Glomerular endothelial cell (primary cell): ENCODE data around the gene PCNP. TPM values are rescaled to one million over a fixed set of nuclear protein-coding genes. Genes with fewer than 3 reads are reported as not detected.
"Not testable (repeated sequence)": the region's sequence is repeated elsewhere in the genome, so short reads cannot be mapped to it uniquely, and the experiment has no call there.

Source experiments
- DNase-seq: peaks from one replicate; pipeline ENCODE4 v3.0.0-alpha.2; 2011; ENCODE audit warnings: low read depth, low spot score; ENCODE audit errors: extremely low read depth
- total RNA-seq: library from RNA; depleted of rRNA; stranded (reverse); fragments of >200 nt; gene quantifications from 2 replicates; pipeline ENCODE4 v1.2.3, GENCODE V29; 2015

Gene PCNP
- 59.4 and 71.0 TPM in 2 replicates for total RNA-seq

GRCh38 chr3:101573449-101574387, at the start of gene PCNP:
Gene PCNP, plus strand, starts transcription at chr3:101574180. Its CDS starts 36 bp downstream, at chr3:101574216.
- peak; percentile 98 for DNase-seq

DNA sequence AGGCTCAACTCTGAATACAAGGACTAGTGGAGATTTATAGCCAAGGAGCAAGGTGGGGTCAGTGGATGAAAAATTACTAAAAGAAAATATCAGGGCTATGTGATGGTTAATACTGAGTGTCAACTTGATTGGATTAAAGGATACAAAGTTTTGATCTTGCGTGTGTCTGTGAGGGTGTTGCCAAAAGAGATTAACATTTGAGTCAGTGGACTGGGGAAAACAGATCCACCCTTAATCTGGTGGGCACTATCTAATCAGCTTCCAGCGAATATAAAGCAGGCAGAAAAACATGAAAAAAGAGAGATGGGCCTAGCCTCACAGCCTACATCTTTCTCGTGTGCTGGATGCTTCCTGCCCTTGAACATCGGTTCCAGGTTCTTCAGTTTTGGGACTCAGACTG, 46.5 kb upstream of the PCNP start:
- no peak for DNase-seq

GRCh38 chr3:101527906-101528305, 46.1 kb upstream of the PCNP start:
- no peak for DNase-seq

- DNase-seq: no peak
Measured at GRCh38 chr3:101529816-101530685, 43.9 kb upstream of the PCNP start.

DNA sequence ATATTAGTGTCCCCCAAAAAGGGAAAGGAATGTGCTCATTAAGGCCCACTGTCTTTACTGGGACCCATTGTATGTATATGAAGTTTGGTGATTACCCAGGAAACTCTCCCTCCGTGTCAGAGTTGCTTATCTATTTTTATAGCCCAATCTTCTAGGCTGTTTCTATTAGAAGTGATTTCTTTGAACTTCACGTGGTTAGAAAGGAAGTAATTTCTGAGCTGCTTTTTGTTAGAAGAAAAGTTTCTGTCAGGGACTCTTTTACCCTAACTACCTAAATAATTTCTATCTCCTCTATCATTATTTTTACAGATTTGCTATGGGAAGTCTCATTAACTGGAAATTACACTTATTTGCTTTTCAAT, 43.3 kb upstream of the PCNP start:
- no peak for DNase-seq

DNA sequence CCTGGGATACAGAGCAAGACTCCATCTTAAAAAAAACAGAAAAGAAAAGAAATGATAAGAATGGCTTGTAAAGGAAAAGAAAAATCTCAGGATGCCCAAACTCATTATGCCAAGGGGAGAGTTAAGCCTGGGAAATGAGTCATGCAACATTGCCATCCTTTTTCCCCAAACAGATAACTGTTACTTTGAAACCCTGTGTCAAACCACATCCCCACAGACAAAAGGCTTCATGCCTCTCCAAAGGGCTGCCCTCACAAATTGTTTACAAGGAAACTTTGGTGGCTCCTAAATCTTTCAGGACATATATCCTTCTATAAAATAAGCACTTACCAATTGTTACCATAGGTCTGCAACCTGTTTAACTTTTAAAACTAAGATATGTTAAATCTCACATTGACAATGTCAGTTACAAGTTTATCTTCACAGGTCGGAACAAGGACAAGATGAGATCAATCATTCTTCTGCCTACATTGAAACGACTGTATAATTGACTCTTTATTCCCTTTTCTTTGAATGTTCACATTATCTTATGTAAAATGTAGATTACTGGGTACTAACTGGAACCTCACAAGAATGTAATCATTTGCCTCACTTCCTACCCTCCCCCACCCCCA, 42.4 kb upstream of the PCNP start:
- no peak for DNase-seq

DNA sequence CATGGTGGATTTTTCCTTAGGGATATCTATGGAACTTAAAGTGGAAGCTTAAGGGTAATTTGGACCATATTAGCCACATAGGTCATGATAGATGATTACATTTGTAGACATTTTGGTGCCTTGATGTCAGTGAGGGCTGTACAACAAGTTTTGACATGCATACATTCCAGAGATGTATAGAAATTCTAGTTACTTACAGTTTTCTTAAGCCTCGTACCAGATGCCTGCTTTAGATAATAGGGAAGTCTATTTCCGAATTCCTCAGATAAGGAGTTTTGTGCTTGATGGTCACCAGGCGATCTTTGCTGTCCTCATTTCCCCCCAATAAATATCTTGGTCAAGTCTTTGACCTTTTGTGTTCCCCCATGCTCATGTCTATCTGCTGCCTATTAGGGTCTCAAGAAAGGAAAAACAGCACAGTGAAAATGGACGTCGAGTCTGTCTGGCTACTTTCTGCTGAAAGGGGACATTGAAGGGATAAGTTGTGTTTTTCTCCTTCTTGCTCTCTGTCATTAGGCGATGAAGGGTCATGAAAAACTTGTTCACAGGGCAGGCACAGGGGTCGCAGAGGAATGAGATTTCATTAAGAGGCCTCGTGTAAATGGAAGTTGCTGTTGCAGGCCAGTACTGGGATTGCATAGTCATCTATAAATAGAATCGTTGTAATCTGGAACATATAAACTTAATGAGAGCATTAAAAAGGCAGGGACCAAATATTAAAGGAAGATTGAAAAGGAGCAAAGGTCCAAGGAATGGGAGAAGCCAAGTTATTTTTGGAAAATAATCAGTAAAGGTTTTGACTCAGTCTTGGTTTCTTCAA, 41.0 kb upstream of the PCNP start:
- DNase-seq: no peak

GRCh38 chr3:101533603-101533968, 40.4 kb upstream of the PCNP start:
- DNase-seq: no peak

GRCh38 chr3:101535221-101535620, 38.8 kb upstream of the PCNP start:
- no peak for DNase-seq

GRCh38 chr3:101536266-101536665, 37.7 kb upstream of the PCNP start:
- DNase-seq: no peak

GRCh38 chr3:101536955-101537354, 37.0 kb upstream of the PCNP start:
- not testable (repeated sequence) for DNase-seq

- DNase-seq: no peak
Measured at GRCh38 chr3:101542957-101543356, 31.0 kb upstream of the PCNP start.

- no peak for DNase-seq
Measured at GRCh38 chr3:101544161-101544850, 29.7 kb upstream of the PCNP start.

DNA sequence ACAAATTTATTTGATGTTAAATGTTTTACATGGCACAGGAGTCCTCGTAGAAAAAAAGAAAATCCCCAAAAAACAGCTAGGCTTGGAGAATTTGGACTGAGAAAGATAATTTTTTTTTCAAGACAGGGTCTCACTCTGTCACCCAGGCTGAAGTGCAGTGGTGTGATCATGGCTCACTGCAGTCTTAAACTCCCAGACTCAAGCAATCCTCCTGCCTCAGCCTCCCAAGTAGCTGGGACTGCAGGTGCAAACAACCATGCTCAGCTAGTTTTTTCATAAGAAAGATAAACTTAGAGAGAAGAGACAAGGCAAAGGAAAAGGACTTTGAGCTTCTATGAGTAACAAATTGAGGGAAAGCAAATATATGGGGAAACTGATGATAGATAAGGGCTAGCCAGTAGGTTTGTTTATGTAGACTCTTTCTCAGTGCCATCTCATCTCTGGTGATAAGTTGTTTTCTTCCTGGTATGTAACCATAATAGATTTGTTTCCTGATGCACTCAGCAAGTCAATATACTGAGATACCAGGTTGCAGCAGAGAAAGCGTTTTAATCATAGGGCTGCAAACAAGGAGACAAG, 25.4 kb upstream of the PCNP start:
- DNase-seq: no peak

DNA sequence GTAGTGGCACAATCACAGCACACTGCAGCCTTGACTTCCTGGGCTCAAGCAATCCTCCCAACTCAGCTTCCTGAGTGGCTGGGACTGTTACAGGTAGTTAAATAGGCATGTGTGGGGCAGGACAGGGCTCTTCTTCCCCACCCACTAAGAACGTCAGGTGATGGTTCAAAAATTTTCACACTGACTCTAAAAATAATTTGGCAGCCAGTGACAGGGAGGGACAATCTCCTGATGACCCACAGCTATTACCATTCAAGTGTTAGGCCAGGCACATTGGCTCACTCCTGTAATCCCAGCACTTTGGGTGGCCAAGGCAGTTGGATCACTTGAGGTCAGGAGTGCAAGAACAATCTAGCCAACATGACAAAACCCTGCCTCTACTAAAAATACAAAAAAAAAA, 24.5 kb upstream of the PCNP start:
- DNase-seq: no peak

GRCh38 chr3:101551359-101552081, 22.5 kb upstream of the PCNP start:
- not testable (repeated sequence) for DNase-seq

DNA sequence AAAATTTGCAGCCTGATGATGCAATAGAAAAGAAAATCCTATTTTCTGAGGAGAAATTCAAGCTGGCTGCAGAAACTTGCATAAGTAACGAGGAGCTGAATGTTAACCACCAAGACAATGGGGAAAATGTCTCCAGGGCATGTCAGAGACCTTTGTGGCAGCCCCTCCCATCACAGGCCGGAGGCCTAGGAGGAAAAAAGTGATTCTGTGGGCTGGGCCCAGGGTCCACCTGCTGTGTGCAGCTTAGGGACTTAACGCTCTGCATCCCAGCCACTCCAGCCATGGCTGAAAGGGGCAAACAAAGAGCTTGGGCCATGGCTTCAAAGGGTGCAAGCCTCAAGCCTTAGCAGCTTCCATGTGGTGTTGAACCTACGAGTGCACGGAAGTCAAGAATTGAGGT, 20.6 kb upstream of the PCNP start:
- DNase-seq: not testable (repeated sequence)

DNA sequence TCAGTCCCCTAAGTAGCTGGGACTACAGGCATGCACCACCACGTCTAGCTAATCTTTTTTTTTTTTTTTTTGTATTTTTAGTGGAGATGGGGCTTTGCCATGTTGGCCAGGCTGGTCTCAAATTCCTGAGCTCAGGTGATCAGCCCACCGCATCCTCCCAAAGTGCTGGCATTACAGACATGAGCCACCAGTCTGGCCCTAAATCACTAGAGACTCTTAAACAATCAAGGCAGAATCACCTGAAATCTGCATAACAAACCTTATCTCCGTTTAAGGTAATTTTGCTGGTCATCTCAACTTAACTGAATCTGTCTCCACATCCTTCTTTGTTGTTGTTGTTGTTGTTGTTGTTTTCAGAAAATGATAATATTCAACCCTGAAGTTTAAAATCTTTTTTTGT, 17.9 kb upstream of the PCNP start:
- DNase-seq: no peak
